GM12891 (cell line): ENCODE measurements around the gene DQX1.
"Not testable (repeated sequence)": the region's sequence is repeated elsewhere in the genome, so short reads cannot be mapped to it uniquely, and the experiment has no call there.

Experiments used
- DNase-seq: peaks from one replicate; pipeline ENCODE4 v3.0.0; 2011; ENCODE audit warnings: low spot score; ENCODE audit not compliant: insufficient read length
- FAIRE-seq: peaks from 2 replicates; lab custom pipeline; 2011; peaks lifted over from hg19 to GRCh38; lab: Jason Lieb, UNC
- PAX5 ChIP-seq: IDR thresholded peaks from 2 replicates; pipeline ENCODE4 v1.6.1; 2011; ENCODE audit warnings: low read length, moderate library complexity, mild to moderate bottlenecking; ENCODE audit not compliant: insufficient read depth, severe bottlenecking
- POLR2A ChIP-seq: IDR thresholded peaks from 2 replicates; pipeline ENCODE4 v1.6.1; 2011; ENCODE audit warnings: low read depth, low read length, control low read depth
- POLR2AphosphoS5 ChIP-seq: IDR thresholded peaks from 2 replicates; pipeline ENCODE4 v1.6.1; 2011; ENCODE audit warnings: low read depth, low read length, control low read depth
- POU2F2 ChIP-seq: IDR thresholded peaks from 2 replicates; pipeline ENCODE4 v1.6.1; 2011; ENCODE audit warnings: low read depth, mild to moderate bottlenecking, control low read depth, low read length, moderate library complexity
- SPI1 ChIP-seq: IDR thresholded peaks from 2 replicates; pipeline ENCODE4 v1.6.1; 2011; ENCODE audit warnings: low read depth, low read length, control low read depth
- TAF1 ChIP-seq: IDR thresholded peaks from 2 replicates; pipeline ENCODE4 v1.6.1; 2011; ENCODE audit warnings: low read depth, low read length, control low read depth

The DQX1 gene

DNA sequence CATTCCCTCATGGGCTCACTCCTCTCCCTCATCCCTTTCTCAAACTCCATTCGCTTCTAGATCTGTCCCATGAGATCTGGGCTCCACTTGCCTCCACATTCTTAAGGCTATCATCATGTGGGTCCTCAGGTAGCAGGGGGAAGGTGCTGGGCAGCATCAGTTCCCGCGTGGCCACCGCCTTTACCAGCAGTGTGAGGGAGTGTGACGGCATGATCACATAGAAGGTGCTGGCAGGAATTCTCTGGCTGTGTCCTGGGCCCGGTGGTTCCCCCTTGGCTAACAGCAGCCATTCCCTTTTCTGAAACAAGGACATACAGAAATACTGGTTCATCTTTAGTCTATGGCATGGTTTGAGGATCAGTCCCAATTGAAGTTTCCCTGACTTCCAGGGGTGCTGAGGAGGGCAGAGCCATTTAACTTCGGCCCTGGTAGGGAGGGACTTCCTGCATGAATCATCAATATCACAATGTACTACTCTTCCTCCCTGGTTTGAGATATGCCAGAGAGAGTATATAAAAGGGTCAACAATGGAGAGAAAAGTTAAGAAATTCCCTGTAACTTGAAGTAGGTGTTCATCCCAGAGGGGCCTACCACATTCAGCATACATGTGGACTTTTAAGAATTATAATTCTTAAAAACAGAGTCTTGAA lies 36.2 kb upstream of the DQX1 start:
- FAIRE-seq (no peak), DNase-seq (no peak)
- TF ChIP-seq TAF1 (no peak), POLR2A (no peak), POLR2AphosphoS5 (no peak), POU2F2 (no peak), PAX5 (no peak)

DNA sequence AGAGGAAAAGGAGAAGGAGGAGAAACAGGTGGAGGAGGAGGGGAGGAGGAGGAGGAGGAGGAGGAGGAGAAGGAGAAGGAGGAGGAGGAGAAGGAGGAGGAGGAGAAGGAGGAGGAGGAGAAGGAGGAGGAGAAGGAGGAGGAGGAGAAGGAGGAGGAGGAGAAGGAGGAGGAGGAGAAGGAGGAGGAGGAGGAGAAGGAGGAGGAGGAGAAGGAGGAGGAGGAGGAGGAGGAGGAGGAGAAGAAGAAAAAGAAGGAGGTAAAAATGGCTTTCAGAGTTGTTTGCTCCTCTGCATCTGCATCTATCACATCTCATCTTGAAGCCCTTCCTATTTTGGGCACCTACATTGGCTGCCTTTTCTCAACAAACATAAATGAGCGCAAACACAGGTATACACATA lies 35.0 kb upstream of the DQX1 start:
- not testable (repeated sequence) for FAIRE-seq, DNase-seq

DNA sequence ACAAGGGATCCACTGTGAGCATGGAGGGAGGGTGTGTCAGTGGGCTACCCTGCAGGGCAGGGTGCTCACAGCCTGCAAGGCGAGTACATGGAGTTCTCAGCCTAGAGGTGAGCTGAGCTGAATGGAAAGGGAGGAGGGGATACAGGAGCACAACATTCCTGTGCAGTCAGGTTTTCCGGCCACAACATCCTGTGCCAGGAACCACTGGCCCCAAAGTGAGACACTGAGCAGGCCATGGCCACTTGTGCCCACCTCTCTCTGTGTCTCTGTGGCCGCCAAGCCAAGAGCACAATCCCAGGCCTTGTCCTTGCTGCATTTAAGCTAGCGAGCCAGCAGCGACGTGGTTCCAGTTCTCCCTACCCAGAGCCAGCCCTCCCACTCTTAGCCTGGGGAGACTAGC lies 34.6 kb upstream of the DQX1 start:
- FAIRE-seq: no peak
- no peak for TF ChIP-seq POLR2AphosphoS5
- no peak for TF ChIP-seq POLR2A
- TF ChIP-seq POU2F2: no peak
- no peak for TF ChIP-seq PAX5
- no peak for TF ChIP-seq SPI1
- no peak for TF ChIP-seq TAF1
- no peak for DNase-seq

DNA sequence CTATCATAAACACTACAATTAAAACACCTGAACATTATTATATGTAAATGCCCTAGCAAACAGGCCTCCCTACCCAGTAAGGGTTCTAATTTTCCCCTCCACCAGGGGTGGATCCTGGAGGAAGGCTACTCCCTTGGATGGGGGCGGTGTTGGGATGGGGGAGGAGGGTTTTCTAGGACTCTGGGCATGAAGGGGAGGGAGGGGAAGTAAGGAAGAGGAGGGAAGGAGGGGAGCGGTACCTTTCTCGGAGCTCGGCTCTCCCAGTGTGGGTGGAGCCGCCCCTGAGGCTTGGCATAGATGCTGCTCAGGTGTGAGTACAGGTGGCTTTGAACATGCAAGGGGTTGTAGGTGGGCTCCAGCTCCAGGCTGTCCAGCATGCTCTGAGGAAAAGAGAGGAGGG lies 33.9 kb upstream of the DQX1 start:
- FAIRE-seq: no peak
- TF ChIP-seq TAF1 (no peak), POLR2A (no peak), PAX5 (no peak), POU2F2 (no peak), SPI1 (no peak)
- DNase-seq: no peak

DNA sequence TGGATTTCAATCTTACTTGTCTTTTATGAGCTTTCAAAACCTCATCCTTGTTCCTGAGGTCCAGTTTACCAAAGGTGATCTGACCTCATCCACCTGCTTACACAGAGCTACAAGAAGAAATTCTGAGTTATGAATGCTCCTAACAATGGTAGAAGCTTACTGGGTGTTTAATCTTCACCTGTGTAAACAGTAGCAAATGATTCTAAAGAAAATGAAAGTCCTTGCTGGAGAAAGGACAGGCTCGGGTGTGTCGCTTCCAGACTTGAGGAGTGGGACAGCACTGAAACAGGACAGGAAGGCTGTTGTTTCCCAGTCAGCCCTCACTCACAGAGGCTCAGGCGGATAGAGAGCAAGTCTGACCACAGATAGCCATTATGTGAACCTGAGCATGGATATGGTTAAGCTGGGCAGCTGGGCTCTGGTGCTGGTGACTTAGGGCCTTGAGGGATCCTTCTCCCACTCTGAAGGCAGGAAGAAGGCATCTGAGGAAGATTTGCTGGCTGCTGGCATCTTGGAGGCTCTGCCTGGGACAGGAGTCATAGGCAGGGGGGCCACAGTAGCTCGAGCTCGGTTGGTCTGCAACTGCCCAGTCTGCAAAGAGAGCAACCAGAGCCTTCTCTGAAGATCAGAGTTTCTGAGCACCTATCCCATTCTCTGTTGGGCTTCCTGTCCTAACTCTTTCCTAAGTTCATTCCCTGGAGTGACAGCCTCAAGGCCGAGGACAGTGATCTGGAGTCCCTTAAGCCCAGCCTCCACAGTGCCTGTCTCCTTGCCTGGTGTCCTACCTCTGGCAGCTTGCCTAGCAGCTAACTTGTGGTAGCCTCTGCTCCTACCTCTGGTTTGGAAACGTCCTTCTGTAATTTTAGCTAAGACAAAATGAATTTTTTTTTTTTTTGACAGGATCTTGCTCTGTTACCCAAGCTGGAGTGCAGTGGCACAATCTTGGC lies 32.5 kb upstream of the DQX1 start:
- DNase-seq (no peak), FAIRE-seq (no peak)
- no peak for TF ChIP-seq SPI1

DNA sequence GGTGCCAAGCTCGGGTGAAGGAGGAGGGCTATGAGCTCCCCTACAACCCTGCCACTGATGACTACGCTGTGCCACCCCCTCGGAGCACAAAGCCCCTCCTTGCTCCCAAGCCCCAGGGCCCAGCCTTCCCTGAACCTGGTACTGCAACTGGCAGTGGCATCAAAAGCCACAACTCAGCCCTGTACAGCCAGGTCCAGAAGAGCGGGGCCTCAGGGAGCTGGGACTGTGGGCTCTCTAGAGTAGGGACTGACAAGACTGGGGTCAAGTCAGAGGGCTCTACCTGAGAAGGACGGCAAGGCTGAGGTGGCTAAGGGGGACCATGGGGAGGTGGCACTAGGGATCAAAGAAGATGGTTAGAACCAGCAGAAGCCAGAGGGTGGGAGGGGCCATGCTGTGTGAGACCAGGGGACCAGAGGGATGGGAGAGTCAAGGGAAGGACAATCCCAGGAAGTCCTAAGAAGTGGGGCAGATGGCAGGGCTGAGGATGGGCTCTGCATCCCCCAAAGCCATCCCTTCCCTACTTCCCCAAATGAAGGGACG lies 30.9 kb upstream of the DQX1 start:
- FAIRE-seq (no peak), DNase-seq (no peak)
- TF ChIP-seq PAX5 (no peak), SPI1 (no peak)

DNA sequence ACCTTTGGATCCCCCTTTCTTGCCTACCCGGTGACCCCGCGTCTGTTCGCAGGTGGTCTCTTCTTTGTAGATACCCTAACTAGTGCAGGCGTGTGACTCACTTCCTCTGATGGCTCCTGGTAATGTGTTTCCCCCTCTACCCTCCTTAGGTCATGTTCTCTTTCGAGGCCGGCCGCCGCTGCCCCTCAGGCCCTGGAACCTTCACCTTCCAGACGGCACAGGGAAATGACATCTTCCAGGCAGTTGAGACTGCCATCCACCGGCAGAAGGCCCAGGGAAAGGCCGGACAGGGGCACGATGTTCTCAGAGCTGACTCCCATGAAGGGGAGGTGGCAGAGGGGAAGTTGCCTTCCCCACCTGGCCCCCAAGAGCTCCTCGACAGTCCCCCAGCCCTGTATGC lies 30.1 kb upstream of the DQX1 start:
- no peak for TF ChIP-seq SPI1
- no peak for TF ChIP-seq POLR2AphosphoS5
- DNase-seq (no peak), FAIRE-seq (no peak)

DNA sequence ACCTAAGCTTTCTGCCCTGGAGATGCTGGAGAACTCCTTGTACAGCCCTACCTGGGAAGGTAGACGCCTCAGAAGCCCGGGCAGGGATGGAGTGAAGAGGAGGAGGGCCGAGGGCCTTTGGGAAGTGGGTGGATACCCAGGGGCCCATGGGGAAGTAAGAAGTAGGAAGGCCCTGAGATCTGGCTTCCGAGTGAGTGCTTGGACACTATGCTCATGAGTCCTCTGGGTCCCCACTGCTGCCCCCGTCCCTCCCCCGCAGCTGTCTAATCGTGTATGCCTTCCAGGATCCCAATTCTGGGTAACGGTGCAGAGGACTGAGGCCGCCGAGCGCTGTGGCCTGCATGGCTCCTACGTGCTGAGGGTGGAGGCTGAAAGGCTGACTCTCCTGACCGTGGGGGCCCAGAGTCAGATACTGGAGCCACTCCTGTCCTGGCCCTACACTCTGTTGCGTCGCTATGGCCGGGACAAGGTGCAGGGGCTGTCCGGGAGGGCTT lies 29.6 kb upstream of the DQX1 start:
- no peak for DNase-seq
- FAIRE-seq: no peak
- TF ChIP-seq SPI1 (no peak), POLR2A (no peak), POU2F2 (no peak), POLR2AphosphoS5 (no peak), PAX5 (no peak), TAF1 (no peak)

DNA sequence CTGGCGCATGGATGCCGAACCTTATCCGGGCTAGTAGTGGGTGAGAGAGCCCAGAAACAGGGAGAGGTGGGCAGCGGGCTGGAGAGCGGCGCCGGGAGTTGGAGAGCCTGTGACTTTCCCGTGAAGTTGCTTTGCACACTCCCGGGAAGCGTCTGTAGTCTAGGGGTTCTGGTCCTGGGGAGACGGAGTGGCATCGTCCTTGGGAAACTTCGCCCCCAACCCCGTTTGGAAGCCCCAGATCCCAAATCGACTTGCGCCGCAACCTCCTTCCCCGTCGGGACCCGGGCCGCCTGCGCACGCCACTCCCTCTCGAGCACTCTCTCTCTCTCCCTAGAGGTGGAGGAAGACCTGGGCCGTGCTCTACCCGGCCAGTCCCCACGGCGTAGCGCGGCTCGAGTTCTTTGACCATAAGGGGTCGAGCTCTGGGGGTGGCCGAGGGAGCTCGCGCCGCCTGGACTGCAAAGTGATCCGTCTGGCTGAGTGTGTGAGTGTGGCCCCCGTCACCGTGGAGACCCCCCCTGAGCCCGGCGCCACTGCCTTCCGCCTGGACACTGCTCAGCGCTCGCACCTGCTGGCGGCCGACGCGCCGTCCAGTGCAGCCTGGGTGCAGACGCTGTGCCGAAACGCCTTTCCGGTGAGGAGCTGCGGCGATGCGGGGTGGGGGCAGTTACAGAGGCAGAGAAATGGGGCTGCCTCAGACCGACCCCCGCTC lies 28.9 kb upstream of the DQX1 start:
- TF ChIP-seq TAF1 (no peak), SPI1 (no peak), POLR2AphosphoS5 (no peak), POU2F2 (no peak), POLR2A (no peak; the same call in 1 of the 2 replicates), PAX5 (no peak)
- DNase-seq (no peak), FAIRE-seq (peak; percentile 77)
